Right renal pelvis (tissue), 4 donors: ENCODE results near the gene CHD2. TPM values are rescaled to one million over a fixed set of nuclear protein-coding genes. Genes with fewer than 3 reads are reported as not detected.
"Not testable (repeated sequence)": the region's sequence is repeated elsewhere in the genome, so short reads cannot be mapped to it uniquely, and the experiment has no call there.

Experiments used
- DNase-seq, 4 donors: peaks; one replicate each; pipeline ENCODE4 v3.0.0-alpha.2; 2013; ENCODE audit warnings: low read depth in 4 of 4, low spot score in 3 of 4, missing footprints in 1 of 4
- polyA plus RNA-seq, 4 donors: library from polyadenylated mRNA; unstranded; fragments of 120-200 nt; gene quantifications; one replicate each; pipeline ENCODE4 v1.2.1, GENCODE V29; 2013; ENCODE audit not compliant: insufficient read length in 4 of 4

The CHD2 gene
- 100 to 1,000 TPM; 110 to 120 (median 113) TPM for polyA plus RNA-seq

DNA sequence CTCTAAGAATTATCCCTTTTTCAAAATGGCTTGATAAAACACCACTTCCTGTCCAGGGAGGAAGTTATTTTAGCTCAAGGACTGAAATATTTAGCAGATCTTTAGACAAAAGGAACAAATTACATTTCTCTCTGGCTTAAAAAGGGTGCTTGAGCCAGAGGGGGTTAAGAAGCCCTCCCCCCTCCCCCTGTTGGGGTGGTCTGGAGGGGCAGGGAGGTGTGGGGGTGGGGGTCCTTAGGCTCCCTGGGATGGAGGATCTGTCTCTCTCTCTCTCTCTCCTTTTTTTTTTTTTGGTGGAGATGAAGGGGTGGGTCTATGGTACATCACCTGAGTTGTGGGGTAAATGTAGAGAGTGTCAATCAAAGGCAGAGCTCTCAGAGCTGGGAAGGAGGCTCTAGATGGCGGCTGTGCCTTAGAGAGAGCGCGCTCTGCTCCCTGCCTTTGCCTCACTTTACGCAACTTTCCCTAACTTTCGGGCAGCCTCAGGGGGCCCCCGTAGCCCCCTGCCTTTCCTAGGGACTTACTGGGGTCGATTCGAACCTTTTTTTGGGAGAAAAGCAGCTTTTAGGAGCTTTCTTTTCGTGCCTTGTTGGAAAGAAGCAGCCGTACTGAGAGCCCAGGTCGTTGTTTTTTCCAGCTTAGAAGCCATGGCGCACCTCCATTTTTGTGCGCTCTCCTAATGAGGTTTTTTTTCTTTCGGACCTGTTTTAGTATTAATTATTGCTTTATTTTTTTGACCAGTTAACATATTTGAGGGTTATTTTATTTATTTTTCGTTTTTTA, at the start of gene CHD2:
Gene CHD2 (plus strand): TSS at position 377 of the 783 bp plus-strand sequence. CDS start 914 bp downstream, outside the sequence.
- DNase-seq = no peak

DNA sequence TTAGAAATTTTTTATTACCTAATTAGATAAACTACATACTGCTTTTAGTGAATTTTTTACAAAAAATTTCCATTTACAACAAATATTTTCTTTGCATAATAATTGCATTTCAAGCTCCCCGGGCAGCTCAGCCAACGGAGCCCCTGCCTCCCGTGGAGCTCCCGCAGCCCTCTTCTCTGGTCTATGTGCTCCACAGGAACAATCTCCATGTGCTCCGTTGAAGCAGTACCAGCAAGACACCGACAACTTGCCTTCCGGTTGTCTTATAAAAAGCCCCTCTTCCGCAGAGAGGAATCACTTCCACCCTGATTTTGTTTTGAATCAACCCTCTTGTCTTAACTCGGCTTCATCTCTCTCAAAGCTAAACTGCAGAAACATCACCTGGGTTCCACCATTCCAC, 46.9 kb upstream of the CHD2 start:
- DNase-seq = no peak

DNA sequence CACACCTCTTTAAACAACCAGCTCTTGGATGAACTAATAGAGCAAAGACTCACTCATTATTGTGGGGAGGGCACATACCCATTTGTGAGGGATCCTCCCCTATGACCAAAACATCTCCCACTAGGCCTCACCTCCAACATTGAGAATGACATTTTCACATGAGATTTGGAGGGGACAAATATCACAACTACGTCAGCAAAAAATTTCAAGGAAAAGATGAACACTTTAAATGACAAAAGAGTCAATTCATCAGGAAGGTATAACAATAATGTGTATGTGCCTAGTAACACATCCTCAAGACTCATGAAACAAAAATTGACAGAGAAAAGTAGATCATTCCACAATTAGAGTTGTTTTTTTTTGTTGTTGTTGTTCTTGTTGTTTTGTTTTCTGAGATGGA, 38.4 kb upstream of the CHD2 start:
- DNase-seq = no peak

DNA sequence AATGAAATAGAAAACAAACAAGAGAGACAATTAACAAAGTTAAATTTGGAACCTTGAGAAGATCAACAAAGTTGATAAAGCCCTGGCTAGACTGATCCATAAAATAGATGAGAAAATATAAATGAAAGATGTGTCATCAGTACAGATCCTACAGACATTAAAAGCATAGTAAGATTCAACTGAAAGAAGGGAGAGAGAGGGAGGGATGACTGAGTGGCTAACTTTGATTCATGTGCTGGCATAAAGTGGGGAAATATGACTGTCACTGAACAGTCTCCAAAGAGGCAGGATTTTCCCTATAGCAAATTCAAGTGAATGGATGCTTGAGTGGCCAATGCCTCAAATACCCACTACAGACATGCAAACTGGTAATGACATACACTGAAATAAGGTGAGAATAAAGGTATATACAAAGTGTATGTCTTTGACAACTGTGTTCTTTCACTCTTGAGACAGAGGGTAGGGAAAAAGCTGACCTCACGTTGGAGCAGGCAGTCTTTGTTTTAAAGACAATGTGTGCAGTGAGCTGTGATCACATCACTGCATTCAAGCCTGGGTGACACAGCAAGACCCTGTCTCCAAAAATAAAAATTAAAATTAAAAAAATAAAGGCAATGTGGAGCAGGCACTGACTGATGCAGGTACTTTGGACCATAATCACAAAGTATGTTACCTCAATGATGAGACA, 35.9 kb upstream of the CHD2 start:
- no peak for DNase-seq

DNA sequence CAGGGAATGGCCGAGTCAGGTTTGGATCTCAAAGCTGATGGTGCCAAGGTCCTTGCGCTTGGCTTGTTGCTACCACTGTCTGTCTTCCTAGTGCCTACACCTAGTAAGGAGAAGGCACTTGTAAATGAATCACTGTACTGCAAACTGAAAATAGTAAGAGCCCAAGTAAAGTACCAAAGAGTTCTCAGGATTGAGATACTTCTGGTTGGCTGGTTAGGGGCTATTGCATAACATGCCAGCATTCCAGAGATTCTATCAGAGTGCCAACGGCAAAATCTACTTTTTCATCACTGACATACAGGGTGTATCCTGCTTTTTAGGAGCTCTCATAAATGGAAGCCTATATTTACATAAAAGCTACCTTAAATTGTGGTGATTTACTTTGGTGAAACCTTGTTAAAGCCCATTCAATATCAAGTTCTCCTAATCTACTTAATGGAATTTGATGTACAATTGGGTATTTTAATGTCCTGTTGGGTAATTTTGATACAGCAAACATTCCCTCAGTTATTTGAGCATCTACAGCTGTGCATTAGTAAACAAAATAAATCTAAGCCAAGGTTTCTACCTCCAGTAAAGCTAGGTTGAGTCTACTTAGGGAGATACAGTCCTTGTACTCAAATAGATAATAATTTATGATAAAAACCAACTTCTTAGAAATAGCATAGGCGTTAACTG, 30.7 kb upstream of the CHD2 start:
- DNase-seq = no peak

DNA sequence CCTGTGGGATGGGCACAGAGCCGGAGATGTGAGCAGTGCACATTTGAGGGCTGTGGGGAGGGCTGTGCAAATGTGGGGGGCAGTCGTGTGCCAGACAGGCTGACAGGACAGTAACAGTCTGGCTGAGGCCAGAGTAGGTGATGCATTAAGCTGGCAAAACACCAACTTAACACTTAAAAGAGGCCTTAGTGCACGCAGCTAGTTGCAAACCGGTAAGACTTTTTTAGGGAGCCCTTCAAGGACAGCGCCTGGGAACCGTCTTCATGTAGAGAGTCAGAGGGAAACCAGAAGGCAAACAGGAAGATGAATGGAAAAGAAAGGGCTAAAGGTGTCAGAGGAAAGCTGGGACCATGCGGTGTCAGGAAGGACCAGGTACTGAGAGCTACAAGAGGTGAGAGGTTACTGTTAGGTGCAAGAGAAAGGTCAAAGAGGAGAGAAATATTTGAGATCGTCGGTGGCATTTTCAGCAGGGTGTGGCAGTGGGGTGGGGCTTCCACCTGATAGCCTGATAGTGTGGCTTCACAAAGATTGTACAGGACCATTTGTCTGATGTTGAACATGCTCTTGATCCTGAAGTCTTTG, 30.0 kb upstream of the CHD2 start:
- DNase-seq = no peak

DNA sequence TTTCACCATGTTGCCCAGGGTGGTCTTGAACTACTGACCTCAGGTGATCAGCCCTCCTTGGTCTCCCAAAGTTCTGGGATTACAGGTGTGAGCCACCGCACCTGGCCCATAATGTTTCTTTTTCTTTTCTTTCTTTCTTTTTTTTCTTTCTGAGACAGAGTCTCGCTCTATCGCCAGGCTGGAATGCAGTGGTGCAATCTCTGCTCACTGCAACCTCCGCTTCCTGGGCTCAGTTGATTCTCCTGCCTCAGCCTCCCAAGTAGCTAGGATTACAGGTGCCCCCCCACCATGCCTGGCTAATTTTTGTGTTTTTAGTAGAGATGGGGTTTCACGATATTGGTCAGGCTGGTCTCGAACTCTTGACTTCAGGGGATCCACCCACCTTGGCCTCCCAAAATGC, 27.2 kb upstream of the CHD2 start:
- DNase-seq = not testable (repeated sequence)

DNA sequence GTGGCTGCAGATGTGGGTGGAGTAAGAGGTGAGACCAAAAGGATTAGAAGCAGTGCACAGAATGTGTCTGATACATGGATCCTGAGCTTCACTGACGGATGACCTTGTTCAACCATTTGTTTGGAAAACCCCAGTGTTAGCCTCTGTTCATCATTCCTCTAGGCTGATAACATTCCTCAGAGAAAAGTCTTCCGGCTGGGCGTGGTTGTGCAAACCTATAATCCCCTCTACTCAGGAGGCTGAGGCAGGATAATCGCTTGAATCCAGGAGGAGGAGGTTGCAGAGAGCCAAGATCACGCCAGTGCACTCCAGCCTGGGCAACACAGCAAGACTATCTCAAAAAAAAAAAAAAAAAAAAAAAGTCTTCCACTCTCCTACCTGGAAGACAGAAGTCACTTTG, 23.1 kb upstream of the CHD2 start:
- no peak for DNase-seq

DNA sequence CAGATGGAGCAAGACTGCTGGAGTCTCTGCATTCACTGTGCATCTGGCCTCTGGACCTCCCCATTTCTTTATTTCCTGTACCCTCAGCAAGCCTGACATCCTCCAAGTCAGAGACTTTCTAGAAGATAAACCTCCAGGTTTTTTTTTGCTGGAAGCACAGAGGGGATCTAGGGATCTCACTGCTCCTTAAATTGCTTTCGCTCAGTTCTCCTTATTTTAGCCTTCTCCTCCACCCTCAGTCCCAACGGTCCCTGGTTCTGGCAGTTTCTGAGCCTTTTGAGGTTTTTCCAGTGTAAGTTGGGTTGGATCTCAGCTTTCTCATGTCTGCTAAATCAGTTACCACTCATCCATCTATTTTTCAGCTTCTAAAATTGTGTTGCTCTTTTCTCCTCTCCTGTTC, 22.7 kb upstream of the CHD2 start:
- DNase-seq = no peak

DNA sequence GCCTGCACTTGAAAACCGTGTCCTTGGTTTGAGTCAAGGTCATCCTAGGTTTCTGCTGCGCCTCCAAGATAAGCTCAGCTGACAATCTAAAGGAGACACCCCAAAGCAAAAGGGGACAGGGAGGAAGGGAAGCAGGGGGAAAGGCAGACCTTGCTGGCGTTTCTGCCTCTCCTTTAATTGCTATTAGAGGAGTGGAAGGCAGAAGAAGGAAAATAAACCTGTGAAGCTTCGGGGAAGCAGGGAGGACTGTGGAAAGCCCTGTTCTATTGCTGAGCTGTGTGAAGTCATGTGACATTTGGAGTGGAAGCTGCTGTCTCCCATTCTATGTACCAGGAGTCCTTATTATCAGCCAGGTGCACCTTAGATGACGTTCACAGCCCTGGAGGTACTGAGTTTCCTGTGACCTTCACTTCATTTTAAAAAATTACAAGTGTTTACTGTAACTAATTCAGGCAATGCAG, 21.5 kb upstream of the CHD2 start:
- no peak for DNase-seq

DNA sequence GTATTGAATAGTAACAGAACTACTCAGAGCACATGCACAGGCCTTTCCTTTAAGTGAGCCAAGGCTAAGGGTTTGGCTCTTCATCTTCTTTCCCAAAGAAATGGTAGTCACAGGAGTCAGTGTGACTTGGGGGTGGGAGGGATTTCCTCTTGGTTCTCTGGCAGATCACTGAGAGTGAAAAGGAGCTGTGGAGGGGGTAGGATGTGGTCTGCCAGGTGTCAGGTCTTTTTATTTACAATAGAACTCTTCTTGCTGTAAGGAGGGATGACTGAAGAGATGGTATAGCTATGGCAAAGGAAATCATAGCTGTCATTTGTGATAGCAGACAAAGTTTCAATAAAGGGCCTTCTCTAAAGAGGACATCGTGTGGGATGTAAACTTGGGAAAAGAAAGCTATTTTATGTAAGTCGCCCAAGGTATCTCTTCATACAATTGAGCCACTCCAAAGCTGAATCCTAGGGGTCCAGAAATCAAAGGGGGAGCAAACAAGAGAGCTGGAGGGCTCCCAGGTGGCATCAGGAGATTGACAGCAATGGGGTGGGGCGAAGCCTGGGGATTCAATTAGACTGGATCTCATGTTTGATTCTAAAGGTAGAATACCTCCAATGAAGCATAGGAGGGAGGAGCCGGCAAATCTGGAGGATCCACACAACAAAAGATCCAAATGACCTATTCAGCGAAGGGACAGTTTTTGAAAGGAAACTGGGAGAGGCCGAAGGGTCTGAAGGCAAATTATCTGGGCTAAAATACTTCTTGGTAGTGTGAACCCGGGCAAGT, 20.0 kb upstream of the CHD2 start:
- DNase-seq = no peak

DNA sequence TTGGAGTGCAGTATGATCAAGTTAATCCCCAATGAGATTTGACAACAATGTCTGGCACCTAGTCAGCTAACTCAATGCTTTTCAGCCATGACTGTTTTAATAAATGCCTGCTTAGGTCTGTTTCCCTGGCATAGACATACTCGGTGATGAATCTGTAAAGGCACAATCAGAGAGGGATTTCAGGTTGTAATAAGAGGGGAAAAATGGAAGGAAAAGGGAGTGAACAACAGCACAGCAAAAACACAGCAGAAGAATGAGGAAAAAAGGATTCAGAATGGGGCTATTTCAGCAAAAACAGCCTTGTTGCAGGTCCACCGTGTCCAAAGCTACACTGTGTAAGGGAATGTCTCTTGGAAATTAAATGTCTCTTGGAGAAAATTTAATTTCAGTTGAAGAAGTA, 19.3 kb upstream of the CHD2 start:
- DNase-seq = no peak

DNA sequence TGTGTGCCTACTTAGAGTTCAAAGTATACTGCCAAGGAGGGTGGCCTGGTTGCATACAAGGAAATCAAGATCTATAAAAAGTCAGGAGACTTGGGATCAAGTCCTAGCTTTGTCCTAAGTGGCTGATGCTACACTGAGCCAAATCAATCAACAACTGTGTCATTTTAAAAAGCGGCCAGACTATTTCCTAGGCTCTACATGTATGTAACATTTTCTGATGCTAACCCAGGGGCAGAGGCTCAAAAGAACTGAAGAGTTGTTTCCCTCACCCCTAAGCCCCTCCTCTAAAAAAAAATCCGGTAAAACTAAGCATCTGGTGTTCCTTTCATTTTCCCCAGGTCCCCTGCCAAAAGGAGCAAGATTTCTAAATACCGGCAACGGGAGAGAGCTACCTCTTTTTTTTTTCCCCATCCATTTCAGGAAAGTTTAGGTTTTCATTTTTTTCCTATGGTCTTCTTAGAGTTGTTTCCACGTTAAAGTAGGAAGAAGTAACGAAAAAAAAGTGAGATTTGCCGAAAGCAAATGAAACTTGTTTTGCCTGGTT, 18.8 kb upstream of the CHD2 start:
- DNase-seq = no peak

DNA sequence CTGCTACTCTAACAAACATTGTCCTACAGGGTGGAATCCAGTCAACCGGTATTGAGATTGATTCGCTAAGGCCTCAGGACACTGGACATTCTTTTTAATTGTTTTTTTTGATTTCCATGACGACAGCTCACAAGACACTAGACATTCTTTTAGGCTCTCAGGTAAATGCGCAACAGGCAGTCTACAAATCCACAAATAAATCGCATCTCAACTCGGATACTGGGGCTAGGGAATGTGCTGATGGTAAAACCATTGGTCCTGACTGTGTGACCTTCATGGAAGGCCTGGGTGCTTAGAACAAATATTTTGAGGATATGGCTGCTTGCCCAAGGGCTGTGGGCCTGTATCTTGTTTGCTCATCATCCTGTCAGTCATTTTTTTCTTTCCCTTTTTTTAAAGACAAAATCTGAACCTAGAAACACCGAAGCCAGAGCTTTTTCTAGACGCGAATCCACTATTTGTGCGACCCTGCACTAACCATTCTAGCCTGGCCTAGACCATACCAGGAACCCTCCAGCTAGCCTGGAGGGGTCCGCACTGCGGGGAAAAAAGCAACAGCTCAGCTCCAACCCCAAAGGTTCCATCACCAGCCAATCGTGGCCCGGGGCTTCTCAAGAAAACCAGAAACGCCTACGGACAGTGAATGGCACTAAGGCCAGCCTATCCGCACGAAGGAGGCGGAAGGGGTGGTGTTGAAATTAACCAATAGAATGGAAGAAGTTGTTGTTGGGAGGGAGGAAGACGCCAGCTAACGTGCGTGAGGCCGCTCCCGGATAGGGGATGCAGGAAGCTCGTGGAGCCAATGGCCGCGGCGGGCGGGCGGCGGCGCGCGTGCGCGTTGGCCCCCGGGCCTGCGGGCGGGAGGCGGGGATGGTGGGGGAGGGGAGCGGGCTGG, 18.1 kb upstream of the CHD2 start:
- DNase-seq = peak; percentile 99 to 100 (median 100)

DNA sequence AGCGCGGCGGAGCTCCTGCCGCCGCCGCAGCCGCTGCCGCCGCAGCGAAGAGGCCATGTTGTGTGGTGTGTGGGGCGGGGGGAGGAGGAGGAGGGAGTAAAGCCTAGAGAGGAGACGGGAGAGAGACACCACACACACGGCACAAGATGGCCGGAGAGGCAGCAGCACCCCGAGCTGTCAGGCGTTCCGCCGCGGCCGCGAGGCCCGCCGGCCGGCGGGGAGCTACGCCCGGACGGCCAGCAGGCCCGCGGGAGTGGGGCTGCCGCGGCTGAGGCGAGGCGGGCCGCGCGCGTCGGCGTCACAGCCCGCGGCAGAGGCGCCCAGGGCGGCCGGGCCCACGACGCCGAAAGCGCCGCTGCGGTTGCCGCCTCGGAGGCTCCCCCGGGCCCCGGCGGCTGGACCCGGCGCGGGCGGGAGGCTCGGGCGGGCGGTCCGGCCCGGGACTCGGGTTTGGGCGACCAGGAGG, 17.4 kb upstream of the CHD2 start:
- DNase-seq = no peak

DNA sequence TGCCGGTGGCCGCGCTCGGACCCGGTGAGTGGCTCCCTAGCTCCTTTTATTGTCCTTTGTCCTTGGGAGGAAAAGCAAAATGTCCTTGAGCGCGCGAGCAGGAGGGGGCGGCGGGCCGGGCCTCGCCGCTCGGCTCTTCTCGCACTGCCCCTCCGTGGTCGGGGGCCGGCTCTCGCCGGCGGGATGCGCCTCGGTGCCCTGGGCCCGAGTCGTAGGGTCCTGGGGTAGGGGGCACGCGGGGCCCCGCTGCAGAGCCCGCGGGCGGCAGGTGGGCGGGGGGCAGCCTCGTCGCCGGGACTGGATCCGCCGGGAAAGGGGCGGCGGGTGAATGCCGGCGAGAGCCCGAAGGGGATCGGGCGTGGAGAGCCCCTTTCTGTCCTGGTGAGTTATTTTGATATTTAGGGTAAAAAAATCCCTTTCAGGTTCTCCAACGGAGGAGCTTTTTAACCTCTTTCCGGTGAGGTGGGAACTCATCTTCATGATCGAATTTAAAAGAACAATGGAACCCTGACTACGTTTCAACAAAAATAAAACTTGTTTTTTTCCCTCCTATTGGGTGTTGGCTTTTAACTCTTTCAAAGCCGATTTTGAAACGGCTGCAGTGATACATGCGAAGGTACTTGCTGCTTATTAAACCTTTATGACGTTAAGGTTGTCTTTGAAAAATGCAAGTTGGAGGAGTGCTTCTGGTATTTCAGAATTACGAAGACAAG, 16.8 kb upstream of the CHD2 start:
- no peak for DNase-seq

DNA sequence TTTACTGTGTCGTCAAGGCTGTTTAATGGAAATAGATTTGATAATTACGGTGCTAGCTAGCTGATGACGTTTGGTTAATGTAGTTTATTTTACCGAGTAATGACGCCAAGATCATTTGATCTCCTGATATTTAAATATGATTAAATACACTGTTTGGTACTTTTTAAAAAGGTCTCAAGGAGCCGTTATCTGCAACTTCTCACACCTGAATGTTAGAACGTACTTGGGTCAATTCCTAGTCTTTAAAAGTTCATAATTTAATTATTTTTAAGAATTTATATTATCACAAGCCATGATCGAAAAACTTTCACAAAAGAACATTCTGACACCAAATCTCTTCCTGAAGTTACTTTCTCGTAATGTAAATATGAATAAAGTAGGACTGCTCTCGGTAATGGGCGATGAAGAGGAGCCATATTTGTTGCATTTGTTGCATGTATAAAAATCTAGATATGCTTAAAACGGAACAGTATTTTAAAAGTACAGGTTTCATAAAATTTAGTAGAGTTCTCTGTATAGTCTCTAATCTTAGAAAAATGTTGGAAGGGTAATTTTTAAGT, 16.2 kb upstream of the CHD2 start:
- no peak for DNase-seq
